ENCODE measurements around the gene PRKCB. TPM values are rescaled to one million over a fixed set of nuclear protein-coding genes. Genes with fewer than 3 reads are reported as not detected.

Gene PRKCB
- total and polyA plus RNA-seq, 2 of the 8 experiments (the other 6 are each of a cell fraction or from before 2014, with no cell fraction given), result 7.1 to 12.1 TPM

GRCh38 chr16:23979441-23979840 lies 143.7 kb downstream of the PRKCB start:
- Histone ChIP-seq H3K4me2 (ENCODE audit: insufficient read depth in 1 of 2, low read depth in 2 of 2, low read length in 2 of 2) (no peak overlapping the region), H2BK20ac (ENCODE audit: low read length) (no peak overlapping the region), H4K5ac (ENCODE audit: insufficient read length, low read depth, low read length) (no peak overlapping the region), H2BK15ac (ENCODE audit: low read length) (no peak overlapping the region), H3K27me3 (replicated peaks in 1 of 4; ENCODE audit: control insufficient read depth in 3 of 4, extremely low read depth in 1 of 4, insufficient read depth in 3 of 4, low read length in 3 of 4) (no peaks in the 10 kb centered on the region), H3K23me2 (ENCODE audit: low read depth, low read length) (no peaks in the 10 kb centered on the region; the same call in 1 of the 2 replicates), H2BK120ac (replicated peaks; ENCODE audit: low read depth, low read length) (no peak overlapping the region), H3K9ac (replicated peaks in 1 of 4; ENCODE audit: extremely low read depth in 1 of 4, low read depth in 3 of 4, low read length in 3 of 4) (no peak overlapping the region), H2BK12ac (ENCODE audit: low read depth, low read length) (no peak overlapping the region), H3K79me2 (ENCODE audit: control insufficient read depth in 1 of 2, insufficient read depth in 2 of 2, low read length in 2 of 2) (no peaks in the 10 kb centered on the region), H2AK5ac (ENCODE audit: low read depth, low read length) (no peak overlapping the region), H3K56ac (replicated peaks; ENCODE audit: insufficient read length, low read depth, low read length) (no peak overlapping the region), H3K23ac (ENCODE audit: insufficient read length) (no peak overlapping the region), H3K4me3 (ENCODE audit: extremely low read depth in 1 of 4, insufficient read depth in 2 of 4, low read depth in 3 of 4, low read length in 4 of 4) (no peak overlapping the region), H3K79me1 (ENCODE audit: low read depth, low read length) (no peaks in the 10 kb centered on the region), H3K36me3 (ENCODE audit: control insufficient read depth in 2 of 4, insufficient read depth in 4 of 4, low read length in 3 of 4) (no peaks in the 10 kb centered on the region), H3K18ac (ENCODE audit: extremely low read depth, low read length) (no peak overlapping the region), H2AFZ (ENCODE audit: low read length) (no peak overlapping the region), H3K4ac (replicated peaks; ENCODE audit: insufficient read length, low read depth, low read length) (no peak overlapping the region), H3K14ac (ENCODE audit: insufficient read length) (no peak overlapping the region), H3K4me1 (replicated peaks in 1 of 4; ENCODE audit: control insufficient read depth in 3 of 4, insufficient read depth in 4 of 4, low read length in 3 of 4) (peaks cover 0 to 9% (median 3%) of the 10 kb centered on the region in 4 experiments; a peak in 2 of 7 replicates), H4K91ac (replicated peaks; ENCODE audit: insufficient read length, low read length) (no peak overlapping the region), H4K8ac (ENCODE audit: extremely low read depth, insufficient read depth, low read length) (no peak overlapping the region), H3K9me3 (ENCODE audit: insufficient read depth in 2 of 2, low read depth in 1 of 2, low read length in 1 of 2) (no peaks in the 10 kb centered on the region), H2BK5ac (ENCODE audit: low read depth, low read length) (no peak overlapping the region), H4K20me1 (replicated peaks in 1 of 2; ENCODE audit: control insufficient read depth in 1 of 2, insufficient read depth in 2 of 2, low read length in 2 of 2) (no peaks in the 10 kb centered on the region), H3K27ac (ENCODE audit: low read depth, low read length) (no peak overlapping the region)
- FAIRE-seq, result no peak
- TF ChIP-seq HDAC2 (IDR thresholded peaks at IDR 0.05; ENCODE audit: borderline replicate concordance in 1 of 2, low read depth in 2 of 2, low read length in 2 of 2) (no peak), CEBPB (IDR thresholded peaks at IDR 0.05; ENCODE audit: low read depth, low read length) (no peak), NRF1 (IDR thresholded peaks at IDR 0.05; ENCODE audit: low read depth, low read length) (no peak), NANOG (IDR thresholded peaks at IDR 0.05; ENCODE audit: insufficient read depth, low read depth, low read length, poor library complexity, severe bottlenecking) (no peak), RAD21 (IDR thresholded peaks at IDR 0.05 in 1 of 2, conservative IDR thresholded peaks at IDR 0.05 in 1 of 2; ENCODE audit: low read depth in 2 of 2, low read length in 2 of 2) (no peak), USF2 (IDR thresholded peaks at IDR 0.05; ENCODE audit: low read length) (no peak), SIX5 (IDR thresholded peaks at IDR 0.05; ENCODE audit: low read depth, low read length) (no peak)
- no peak for DNase-seq (ENCODE audit: low read depth in 1 of 2, low spot score in 2 of 2)
- WGBS, 2 experiments (ENCODE audit: extremely low coverage in 1 of 2, insufficient coverage in 1 of 2, insufficient read length in 1 of 2, insufficient replicate concordance in 2 of 2, low coverage in 1 of 2, low lambda C conversion rate in 2 of 2, missing lambda C conversion rate in 1 of 2), result 92% methylated on average over 6 of the region's 6 CpGs; no CpG with 5 or more reads in 1 of the 2 experiments
- CTCF ChIA-PET (ENCODE audit: partially characterized antibody), result interaction anchor here (1.8 kb wide), 1 partner anchor 57 kb away, joined by 5 read pairs; no protein-coding TSS in a partner anchor
- POLR2A ChIA-PET (ENCODE audit: partially characterized antibody), result interaction anchor here (1.1 kb wide), 1 partner anchor 13 kb away, joined by 3 read pairs; no protein-coding TSS in a partner anchor
